Breast epithelium (tissue), 3 donors: ENCODE measurements around the gene ME3.

ENCODE experiments used
- CTCF ChIP-seq, 3 donors: fragments of 450-650 bp; IDR thresholded peaks; one replicate each; pipeline ENCODE4 v1.5.1; 2016 to 2017; ENCODE audit warnings: antibody characterized with exemption in 3 of 3, mild to moderate bottlenecking in 3 of 3, moderate library complexity in 3 of 3
- POLR2A ChIP-seq: fragments of 450-650 bp; IDR thresholded peaks from one replicate; pipeline ENCODE4 v1.6.1; 2016; ENCODE audit warnings: antibody characterized with exemption, mild to moderate bottlenecking, moderate library complexity

- TF ChIP-seq CTCF (IDR thresholded peaks at IDR 0.05) (no peak), POLR2A (no peak)
Observed at GRCh38 chr11:86524620-86525352, 147.6 kb downstream of the ME3 start.
